Right hindlimb (tissue), 1 donor: Measurements from ENCODE around the gene CELA2A.
A peak's percentile ranks its signal among the peaks of the same experiment; 100 is the strongest.
"Not testable (repeated sequence)": the region's sequence is repeated elsewhere in the genome, so short reads cannot be mapped to it uniquely, and the experiment has no call there.

Experiments used
- DNase-seq: peaks from one replicate; pipeline ENCODE4 v3.0.0-alpha.2; 2018

Gene CELA2A

DNA sequence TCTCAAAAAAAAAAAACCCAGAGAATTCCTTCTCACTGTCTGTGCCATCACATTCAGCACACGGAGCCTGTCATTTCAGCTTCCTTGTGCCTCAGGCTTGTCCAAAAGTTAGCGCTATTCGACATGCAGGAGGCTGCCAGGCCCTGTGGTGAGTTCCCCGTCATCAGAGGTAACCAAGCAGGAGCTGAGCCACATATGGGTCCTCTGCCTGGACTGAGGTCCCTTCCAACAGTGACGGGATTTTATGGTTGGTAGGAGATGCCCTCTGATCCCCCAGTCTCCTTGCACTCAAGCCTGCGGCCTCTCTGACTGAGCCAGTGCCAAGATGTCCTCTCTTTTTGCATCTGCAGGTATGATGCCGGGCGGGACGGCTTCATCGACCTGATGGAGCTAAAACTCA, 31.0 kb upstream of the CELA2A start:
- no peak for DNase-seq

GRCh38 chr1:15425958-15426357, 30.6 kb upstream of the CELA2A start:
- DNase-seq: no peak

- no peak for DNase-seq
Observed at GRCh38 chr1:15426492-15427279, 29.8 kb upstream of the CELA2A start.

DNA sequence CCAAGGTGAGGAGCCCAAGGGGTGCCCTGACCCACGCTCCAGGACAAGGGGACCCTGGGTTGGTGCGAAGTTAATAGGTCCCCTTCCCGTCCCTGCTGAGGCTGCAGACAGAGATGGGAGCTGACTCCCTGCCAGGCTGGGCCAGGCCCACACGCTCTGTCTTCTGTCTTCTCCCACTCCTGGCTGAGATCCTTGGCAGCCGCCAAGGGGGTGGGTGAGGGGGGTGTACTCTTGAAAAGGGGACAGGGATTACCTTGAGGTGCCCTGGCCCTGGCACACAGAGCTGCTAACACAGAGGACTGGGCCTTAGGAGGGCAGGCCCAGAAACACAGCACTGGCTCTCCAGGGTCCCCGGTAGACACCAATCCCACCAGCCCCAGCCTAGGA, 29.3 kb upstream of the CELA2A start:
- no peak for DNase-seq

DNA sequence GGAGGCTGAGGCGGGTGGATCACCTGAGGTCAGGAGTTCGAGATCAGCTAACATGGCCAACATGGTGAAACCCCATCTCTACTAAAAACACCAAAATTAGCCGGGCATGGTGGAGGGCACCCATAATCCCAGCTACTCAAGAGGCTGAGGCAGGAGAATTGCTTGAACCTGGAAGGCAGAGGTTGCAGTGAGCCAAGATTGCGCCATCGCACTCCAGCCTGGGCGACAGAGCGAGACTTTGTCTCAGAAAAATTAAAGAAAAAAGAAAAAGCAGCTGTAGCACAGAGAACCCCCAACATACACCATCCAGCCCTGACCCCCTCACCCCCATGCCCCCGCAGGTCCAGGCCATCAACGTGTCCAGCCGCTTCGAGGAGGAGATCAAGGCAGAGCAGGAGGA, 28.3 kb upstream of the CELA2A start:
- not testable (repeated sequence) for DNase-seq

- DNase-seq: no peak
Observed at GRCh38 chr1:15428815-15429435, 27.6 kb upstream of the CELA2A start.

GRCh38 chr1:15429701-15430149, 26.8 kb upstream of the CELA2A start:
- DNase-seq: no peak

GRCh38 chr1:15430787-15431570, 25.6 kb upstream of the CELA2A start:
- peak; percentile 77 for DNase-seq

- DNase-seq: no peak
Observed at GRCh38 chr1:15431571-15431948, 25.0 kb upstream of the CELA2A start.

- peak; percentile 80 for DNase-seq
Observed at GRCh38 chr1:15432324-15432723, 24.2 kb upstream of the CELA2A start.

- DNase-seq: no peak
Observed at GRCh38 chr1:15433471-15433870, 23.1 kb upstream of the CELA2A start.

GRCh38 chr1:15434739-15435138, 21.8 kb upstream of the CELA2A start:
- DNase-seq: not testable (repeated sequence)

DNA sequence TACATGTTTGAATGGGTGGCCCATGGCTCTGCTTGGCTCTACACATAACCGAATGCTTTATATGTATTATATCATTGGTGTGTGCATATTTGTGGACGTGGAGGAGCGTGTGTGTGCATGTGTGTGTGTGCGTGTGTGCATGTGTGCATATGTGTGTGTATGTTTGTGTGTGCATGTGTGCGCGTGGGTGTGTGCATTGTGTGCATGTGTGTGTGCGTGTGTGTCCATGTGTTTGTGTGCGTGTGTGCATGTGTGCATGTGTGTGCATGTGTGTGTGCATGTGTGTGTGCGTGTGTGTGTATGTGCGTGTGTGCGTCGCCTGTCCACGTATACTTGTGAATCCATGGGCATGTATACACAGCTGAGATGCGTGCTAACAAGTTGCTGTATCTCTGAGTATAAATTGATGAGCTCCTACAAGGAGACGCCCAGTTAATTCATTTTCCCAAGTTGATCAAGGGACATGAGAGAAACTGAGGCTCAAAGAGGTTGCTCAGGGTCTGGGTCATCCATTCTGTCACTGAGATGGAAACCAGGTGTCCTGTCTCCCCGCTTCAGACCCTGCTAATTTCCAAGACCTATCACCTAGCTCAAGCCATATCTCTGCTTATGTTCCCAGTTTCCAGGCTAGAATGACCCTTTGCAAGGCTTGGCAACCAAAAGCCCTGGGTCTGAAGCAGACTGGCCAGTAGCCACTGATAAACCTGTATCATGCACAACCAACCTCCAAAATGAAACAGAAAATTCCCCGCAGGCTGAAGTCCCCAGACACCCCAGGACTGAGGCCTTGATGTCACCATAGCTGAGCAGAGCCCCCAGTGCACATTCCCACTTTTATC, 21.1 kb upstream of the CELA2A start:
- no peak for DNase-seq

DNA sequence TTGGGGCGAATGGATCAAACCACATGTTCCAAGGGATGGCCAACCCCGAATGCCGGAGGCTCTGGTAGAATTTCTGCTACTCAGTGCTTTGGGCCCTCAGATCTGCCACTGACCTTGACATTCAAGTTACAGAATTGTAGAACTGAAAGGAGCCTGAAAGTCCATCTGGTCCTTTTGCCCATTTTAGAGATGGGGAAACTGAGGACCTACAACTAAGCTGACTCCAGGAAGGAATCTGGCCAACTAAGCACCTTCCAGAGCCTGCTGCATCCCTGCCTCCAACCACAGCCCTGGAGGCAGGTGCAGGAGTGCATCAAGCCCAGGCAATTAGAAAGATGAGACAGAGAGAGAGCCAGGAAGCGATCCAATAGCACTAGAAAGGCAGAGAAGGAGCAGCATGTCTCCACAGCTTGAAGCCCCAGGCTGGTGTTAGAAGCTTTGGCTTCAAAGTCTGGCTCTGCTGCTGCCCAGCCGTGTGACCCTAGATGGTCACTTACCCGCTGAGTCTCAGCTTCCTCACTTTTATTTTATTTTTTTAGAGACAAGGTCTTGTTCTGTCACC, 19.6 kb upstream of the CELA2A start:
- DNase-seq: no peak

DNA sequence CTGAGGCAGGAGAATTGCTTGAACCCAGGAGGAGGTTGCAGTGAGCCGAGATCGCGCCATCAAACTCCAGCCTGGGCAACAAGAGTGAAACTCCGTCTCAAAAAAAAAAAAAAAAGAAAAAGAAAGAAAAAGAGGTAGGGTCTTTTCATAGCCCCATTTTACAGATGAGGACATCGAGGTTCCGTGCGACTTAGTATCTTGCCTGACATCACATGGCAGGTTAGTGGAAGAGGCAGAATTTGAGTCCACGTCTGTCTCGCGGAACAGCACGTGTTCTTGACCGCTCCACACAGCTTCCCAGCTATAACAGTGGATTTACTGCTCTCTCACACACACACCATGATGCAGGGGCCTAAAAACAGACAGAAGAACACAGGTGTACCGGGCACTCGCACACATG, 17.2 kb upstream of the CELA2A start:
- no peak for DNase-seq

DNA sequence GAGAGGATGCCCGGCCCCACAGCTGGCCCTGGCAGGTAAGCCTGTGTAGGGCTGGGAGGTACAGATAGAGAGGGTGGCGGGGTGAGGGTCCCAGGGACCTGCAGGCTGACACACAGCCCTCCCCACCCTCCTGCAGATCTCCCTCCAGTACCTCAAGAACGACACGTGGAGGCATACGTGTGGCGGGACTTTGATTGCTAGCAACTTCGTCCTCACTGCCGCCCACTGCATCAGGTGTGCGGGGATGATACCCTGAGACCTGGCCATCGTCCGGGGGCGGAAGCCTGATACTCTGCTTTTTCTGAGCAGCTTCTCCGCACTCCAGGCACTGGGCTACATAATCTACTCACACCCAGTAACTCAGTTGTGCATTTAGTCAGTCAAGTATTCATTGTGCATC, 16.2 kb upstream of the CELA2A start:
- no peak for DNase-seq

DNA sequence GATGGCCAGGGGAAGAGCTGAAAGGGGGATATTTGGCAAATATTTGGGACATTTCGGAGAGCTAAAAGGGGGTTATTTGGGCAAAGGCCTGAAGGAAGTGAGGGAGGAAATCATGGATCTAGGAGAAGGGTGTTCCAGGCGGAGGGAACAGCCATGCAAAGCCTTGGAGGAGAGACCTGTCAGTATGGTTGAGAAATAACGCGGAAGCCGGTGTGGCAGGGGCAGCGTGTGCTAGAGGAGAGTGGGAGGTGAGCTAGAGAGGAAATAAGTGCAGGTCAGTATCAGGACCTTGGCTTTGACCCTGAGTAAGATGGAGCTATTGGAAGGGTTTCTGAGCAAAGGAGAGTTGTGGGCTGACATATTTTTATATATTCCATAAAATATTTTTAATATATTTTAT, 15.3 kb upstream of the CELA2A start:
- no peak for DNase-seq

DNA sequence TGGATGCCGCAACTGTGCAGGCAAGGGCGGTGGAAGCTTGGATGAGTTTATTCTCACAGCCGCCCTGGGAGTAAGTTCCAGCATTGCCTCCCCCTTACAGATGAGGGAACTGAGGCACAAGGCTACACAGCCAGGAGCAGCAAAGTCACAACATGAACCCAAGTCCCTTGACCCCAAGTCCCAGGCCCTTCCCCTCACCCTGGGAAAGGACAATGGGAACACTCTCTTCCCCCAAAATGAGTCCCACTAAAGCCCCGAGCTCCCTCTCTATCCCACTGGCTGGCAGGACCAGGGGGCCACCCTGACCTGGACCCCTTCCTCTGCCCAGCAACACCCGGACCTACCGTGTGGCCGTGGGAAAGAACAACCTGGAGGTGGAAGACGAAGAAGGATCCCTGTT, 14.4 kb upstream of the CELA2A start:
- DNase-seq: no peak

DNA sequence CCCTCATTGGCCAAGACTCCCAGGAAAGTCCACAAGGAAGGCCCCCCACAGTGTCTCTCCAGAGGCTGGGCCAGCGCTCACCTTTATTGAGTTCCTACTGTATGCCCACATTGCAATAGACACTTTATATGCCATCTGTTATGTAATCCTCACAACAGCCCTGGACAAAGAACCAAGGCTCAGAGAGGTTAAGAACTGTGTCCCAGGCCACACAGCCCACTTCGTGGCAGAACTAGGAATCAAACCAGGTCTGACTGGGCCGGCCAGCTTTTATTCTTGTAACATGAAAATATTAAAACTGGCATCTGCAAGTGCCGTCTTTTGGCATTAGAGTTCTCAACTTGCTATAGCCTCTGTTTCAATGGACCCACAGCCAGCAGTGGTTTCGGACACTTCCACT, 13.8 kb upstream of the CELA2A start:
- no peak for DNase-seq

DNA sequence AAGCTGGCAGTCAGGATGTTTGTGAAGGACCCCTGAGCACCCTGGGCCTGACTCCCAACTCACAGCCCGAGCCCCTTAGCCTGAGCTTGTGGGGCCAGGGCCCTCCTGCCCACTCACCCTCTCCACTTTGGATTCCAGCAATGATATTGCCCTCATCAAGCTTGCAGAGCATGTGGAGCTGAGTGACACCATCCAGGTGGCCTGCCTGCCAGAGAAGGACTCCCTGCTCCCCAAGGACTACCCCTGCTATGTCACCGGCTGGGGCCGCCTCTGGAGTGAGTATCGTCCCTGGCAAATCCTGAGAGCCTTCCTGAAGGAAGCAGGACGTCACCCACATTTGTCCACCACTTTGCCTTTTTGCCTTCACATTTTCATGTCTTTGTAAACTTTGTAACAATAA, 13.3 kb upstream of the CELA2A start:
- DNase-seq: no peak

GRCh38 chr1:15444468-15445389, 11.8 kb upstream of the CELA2A start:
- DNase-seq: no peak
